Mammary epithelial cell (primary cell): ENCODE measurements around the gene TRIM63.

ENCODE experiments used
- EZH2 ChIP-seq: IDR thresholded peaks from 2 replicates; pipeline ENCODE4 v1.6.1; 2012; ENCODE audit warnings: low read length, inconsistent platforms, borderline replicate concordance
- TF ChIP-seq, protein P1 (sequence below), 2 donors: IDR thresholded peaks in 1 of 2; conservative IDR thresholded peaks in 1 of 2; 2 replicates each; pipeline ENCODE4 v1.5.1; 2011 to 2012; ENCODE audit warnings: inconsistent platforms in 2 of 2, low read length in 2 of 2, mild to moderate bottlenecking in 2 of 2, control low read depth in 1 of 2, low read depth in 1 of 2; ENCODE audit not compliant: insufficient read depth in 1 of 2; ENCODE audit errors: extremely low read depth in 1 of 2

DNA sequence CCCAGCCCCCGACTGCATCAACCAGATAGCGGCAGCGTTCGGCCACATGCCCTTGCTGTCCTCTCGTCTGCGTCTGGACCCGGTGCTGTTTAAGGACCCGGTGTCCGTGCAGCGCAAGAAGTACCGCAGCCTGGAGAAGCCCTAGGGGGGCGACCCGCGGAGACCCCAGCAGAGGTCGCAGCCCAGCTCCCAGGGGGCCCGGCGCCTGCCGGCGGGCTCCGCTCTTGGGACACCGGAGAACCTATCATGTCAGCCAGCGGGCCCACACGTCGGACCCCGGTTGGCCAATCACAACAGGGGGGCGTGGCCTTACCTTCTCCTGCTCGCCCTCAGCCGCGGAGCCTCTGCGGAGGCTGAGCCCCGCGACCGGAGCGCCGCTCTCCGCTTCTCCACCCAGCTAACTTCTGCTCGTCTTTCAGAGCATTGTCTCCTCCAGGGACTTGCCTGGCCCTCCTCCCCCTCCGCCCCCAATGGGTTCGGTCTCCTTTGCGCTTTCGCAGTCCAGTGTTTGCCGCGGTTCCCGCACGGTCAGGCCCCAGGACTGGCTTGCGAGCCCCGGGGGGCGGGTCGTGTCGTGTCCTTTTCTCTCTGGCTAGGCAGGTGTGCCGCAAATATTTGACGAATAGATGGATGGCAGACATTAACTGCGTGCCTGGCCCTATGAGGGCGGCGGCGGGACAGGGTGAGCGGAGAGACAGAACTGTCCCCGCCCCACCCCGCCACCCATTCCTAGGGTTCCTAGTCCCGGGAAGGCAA lies 32.0 kb downstream of the TRIM63 start:
- TF ChIP-seq, protein P1, sequence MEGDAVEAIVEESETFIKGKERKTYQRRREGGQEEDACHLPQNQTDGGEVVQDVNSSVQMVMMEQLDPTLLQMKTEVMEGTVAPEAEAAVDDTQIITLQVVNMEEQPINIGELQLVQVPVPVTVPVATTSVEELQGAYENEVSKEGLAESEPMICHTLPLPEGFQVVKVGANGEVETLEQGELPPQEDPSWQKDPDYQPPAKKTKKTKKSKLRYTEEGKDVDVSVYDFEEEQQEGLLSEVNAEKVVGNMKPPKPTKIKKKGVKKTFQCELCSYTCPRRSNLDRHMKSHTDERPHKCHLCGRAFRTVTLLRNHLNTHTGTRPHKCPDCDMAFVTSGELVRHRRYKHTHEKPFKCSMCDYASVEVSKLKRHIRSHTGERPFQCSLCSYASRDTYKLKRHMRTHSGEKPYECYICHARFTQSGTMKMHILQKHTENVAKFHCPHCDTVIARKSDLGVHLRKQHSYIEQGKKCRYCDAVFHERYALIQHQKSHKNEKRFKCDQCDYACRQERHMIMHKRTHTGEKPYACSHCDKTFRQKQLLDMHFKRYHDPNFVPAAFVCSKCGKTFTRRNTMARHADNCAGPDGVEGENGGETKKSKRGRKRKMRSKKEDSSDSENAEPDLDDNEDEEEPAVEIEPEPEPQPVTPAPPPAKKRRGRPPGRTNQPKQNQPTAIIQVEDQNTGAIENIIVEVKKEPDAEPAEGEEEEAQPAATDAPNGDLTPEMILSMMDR (conservative IDR thresholded peaks at IDR 0.05 in 1 of 2, IDR thresholded peaks at IDR 0.05 in 1 of 2; ENCODE audit: extremely low read depth in 1 of 2, insufficient read depth in 1 of 2, low read depth in 1 of 2, low read length in 2 of 2), result no peak
- TF ChIP-seq EZH2, result no peak
